Measurements from ENCODE around the gene GSE1.

DNA sequence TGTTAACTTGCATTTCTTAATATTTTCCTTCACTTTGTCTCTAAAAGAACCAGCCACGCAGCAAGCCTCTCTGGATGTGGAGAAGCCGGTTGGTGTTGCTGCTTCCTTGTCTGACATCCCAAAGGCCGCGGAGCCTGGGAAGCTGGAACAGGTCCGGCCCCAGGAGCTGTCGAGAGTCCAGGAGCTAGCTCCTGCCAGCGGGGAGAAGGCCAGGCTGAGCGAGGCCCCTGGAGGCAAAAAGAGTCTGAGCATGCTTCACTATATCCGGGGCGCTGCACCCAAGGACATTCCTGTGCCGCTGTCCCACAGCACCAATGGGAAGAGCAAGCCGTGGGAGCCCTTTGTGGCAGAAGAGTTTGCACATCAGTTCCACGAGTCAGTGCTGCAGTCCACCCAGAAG, 52.8 kb downstream of the GSE1 start:
- TF ChIP-seq, protein P1, sequence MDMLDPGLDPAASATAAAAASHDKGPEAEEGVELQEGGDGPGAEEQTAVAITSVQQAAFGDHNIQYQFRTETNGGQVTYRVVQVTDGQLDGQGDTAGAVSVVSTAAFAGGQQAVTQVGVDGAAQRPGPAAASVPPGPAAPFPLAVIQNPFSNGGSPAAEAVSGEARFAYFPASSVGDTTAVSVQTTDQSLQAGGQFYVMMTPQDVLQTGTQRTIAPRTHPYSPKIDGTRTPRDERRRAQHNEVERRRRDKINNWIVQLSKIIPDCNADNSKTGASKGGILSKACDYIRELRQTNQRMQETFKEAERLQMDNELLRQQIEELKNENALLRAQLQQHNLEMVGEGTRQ (CRISPR knock-in tag; IDR thresholded peaks at IDR 0.05): no peak
- no peak for TF ChIP-seq CTCF (IDR thresholded peaks at IDR 0.05)
- TF ChIP-seq TEAD1 (CRISPR knock-in tag; IDR thresholded peaks at IDR 0.05): no peak
- no peak for TF ChIP-seq SP1 (CRISPR knock-in tag; conservative IDR thresholded peaks at IDR 0.05)
- no peak for TF ChIP-seq FOXJ3 (CRISPR knock-in tag; IDR thresholded peaks at IDR 0.05; ENCODE audit: borderline replicate concordance)
